ENCODE data around the gene PRDM16.

DNA sequence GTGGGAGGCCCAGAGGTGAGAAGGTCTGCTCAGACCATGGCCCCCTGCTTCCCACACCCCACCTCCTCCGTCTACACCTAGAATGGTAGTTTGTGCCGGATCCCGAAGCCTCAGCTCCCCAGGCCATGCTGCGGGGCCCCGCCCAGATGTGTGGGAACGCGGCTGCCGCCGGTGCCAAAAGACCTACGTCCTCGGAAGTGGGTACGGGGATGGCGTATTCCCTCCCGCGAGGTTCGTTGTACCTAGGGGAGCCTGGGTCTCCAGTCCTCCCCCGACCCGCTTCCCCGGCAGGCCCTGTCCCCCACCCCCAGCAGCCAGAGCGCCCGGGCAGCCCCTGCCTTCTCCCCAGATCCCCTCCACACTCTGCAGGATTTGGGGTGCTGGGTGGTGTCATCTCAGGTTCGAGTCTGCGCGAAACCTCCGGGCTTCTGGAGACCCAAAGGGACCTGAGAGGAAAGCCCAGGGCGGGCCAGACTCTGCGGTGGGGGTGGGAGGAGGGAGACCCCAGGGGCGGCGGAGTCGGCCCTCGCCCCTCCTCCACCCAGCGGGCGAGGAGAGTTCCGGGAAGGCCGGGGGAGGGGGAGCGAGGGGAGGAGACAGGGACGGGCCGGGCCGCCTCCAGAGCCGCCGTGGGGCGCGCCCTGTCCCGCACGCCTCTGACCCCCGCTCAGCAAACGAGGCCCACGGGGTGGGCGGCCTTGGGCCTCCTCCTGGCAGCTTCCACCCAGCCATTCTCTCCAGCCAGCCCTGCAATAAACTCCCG is 6.2 kb upstream of the PRDM16 start:
- TF ChIP-seq MAFK (IDR thresholded peaks at IDR 0.05; ENCODE audit: partially characterized antibody): no peak
- TF ChIP-seq, protein P1, sequence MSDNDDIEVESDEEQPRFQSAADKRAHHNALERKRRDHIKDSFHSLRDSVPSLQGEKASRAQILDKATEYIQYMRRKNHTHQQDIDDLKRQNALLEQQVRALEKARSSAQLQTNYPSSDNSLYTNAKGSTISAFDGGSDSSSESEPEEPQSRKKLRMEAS (IDR thresholded peaks at IDR 0.05): no peak
- TF ChIP-seq HOXA7 (CRISPR knock-in tag; IDR thresholded peaks at IDR 0.05): no peak
- TF ChIP-seq, protein P2, sequence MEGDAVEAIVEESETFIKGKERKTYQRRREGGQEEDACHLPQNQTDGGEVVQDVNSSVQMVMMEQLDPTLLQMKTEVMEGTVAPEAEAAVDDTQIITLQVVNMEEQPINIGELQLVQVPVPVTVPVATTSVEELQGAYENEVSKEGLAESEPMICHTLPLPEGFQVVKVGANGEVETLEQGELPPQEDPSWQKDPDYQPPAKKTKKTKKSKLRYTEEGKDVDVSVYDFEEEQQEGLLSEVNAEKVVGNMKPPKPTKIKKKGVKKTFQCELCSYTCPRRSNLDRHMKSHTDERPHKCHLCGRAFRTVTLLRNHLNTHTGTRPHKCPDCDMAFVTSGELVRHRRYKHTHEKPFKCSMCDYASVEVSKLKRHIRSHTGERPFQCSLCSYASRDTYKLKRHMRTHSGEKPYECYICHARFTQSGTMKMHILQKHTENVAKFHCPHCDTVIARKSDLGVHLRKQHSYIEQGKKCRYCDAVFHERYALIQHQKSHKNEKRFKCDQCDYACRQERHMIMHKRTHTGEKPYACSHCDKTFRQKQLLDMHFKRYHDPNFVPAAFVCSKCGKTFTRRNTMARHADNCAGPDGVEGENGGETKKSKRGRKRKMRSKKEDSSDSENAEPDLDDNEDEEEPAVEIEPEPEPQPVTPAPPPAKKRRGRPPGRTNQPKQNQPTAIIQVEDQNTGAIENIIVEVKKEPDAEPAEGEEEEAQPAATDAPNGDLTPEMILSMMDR (IDR thresholded peaks at IDR 0.05): no peak
- no peak for TF ChIP-seq NPAS2 (CRISPR knock-in tag; IDR thresholded peaks at IDR 0.05; ENCODE audit: borderline replicate concordance)
- TF ChIP-seq FOSL2 (IDR thresholded peaks at IDR 0.05): no peak
- no peak for TF ChIP-seq FOSL2 (CRISPR knock-in tag; IDR thresholded peaks at IDR 0.05)
- no peak for TF ChIP-seq RCOR1 (IDR thresholded peaks at IDR 0.05; ENCODE audit: low read depth, low read length)
- TF ChIP-seq, protein P3, sequence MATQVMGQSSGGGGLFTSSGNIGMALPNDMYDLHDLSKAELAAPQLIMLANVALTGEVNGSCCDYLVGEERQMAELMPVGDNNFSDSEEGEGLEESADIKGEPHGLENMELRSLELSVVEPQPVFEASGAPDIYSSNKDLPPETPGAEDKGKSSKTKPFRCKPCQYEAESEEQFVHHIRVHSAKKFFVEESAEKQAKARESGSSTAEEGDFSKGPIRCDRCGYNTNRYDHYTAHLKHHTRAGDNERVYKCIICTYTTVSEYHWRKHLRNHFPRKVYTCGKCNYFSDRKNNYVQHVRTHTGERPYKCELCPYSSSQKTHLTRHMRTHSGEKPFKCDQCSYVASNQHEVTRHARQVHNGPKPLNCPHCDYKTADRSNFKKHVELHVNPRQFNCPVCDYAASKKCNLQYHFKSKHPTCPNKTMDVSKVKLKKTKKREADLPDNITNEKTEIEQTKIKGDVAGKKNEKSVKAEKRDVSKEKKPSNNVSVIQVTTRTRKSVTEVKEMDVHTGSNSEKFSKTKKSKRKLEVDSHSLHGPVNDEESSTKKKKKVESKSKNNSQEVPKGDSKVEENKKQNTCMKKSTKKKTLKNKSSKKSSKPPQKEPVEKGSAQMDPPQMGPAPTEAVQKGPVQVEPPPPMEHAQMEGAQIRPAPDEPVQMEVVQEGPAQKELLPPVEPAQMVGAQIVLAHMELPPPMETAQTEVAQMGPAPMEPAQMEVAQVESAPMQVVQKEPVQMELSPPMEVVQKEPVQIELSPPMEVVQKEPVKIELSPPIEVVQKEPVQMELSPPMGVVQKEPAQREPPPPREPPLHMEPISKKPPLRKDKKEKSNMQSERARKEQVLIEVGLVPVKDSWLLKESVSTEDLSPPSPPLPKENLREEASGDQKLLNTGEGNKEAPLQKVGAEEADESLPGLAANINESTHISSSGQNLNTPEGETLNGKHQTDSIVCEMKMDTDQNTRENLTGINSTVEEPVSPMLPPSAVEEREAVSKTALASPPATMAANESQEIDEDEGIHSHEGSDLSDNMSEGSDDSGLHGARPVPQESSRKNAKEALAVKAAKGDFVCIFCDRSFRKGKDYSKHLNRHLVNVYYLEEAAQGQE (IDR thresholded peaks at IDR 0.05): no peak
- TF ChIP-seq RNF2 (IDR thresholded peaks at IDR 0.05; ENCODE audit: borderline replicate concordance, low read depth): no peak
- TF ChIP-seq, protein P4, sequence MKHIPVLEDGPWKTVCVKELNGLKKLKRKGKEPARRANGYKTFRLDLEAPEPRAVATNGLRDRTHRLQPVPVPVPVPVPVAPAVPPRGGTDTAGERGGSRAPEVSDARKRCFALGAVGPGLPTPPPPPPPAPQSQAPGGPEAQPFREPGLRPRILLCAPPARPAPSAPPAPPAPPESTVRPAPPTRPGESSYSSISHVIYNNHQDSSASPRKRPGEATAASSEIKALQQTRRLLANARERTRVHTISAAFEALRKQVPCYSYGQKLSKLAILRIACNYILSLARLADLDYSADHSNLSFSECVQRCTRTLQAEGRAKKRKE (CRISPR knock-in tag; IDR thresholded peaks at IDR 0.05; ENCODE audit: low read depth): no peak
- no peak for TF ChIP-seq HDAC2 (IDR thresholded peaks at IDR 0.05)

Data from A549 (cell line).